ENCODE measurements around the gene COL5A1. TPM values are rescaled to one million over a fixed set of nuclear protein-coding genes. Genes with fewer than 3 reads are reported as not detected.

The COL5A1 gene
- total and polyA plus RNA-seq, 11 donors, result 7.6 to 91.3 (median 13.4) TPM

DNA sequence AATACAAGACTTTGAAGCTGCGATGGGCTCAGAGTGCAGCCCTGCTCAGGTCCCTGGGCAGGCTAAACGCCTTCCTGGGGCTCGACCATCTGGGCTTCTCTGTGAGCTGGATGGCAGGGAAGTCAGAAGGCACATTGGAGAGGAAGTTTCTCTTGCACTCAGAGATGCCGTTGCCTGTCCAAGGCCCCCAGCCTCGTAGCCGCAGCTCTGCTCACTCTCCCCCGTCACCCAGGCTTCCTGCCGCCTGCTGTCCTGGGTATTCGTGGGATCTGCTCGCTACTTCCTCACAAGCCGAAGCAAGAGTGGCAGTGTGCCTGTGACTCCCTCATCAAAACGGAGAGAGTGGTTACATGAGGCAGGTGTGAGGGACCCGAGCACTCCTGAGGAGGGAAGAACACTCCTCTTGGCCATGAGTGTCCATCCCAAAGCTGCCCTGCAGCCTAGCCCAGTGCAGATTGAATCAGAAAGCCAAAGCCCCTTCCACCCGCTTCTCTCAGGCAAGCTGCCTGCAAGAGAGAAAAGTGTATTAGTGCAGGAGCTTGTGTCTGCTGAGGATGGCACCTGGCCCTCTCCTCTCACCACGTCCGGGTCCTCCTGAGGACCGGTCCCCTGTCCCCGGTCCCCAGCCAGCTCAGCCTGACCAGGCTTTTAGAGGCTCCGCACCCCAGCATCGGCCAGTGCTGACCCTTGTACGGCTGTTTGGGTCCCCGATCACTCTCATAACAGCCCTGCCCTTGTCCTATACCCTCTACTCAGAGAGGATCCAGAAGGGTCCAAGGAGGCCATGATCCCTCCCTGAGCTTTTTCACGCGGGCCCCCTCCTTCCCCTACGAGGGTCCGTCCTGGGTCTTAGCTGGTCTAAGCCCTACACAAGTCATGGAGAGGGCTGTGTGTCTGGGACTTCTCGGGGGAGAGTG, 246.3 kb downstream of the COL5A1 start:
- no peaks in the 10 kb centered on the region for H3K9me3 ChIP-seq
- intact Hi-C loops (cut with DNase I), result no loop called here
- peak in 1 of 5 donors; percentile 19 for DNase-seq
- 71 to 84% (median 75%) methylated on average over 25 to 27 of the region's 27 CpGs for WGBS, 4 donors
- H3K36me3 ChIP-seq, result no peaks in the 10 kb centered on the region
- H3K27ac ChIP-seq, result no peak overlapping the region
- peak in 1 of 4 donors; percentile 9 for ATAC-seq
- H3K4me3 ChIP-seq, result no peak overlapping the region
- TF ChIP-seq POLR2A (IDR thresholded peaks at IDR 0.05), result no peak
- TF ChIP-seq, protein P1, sequence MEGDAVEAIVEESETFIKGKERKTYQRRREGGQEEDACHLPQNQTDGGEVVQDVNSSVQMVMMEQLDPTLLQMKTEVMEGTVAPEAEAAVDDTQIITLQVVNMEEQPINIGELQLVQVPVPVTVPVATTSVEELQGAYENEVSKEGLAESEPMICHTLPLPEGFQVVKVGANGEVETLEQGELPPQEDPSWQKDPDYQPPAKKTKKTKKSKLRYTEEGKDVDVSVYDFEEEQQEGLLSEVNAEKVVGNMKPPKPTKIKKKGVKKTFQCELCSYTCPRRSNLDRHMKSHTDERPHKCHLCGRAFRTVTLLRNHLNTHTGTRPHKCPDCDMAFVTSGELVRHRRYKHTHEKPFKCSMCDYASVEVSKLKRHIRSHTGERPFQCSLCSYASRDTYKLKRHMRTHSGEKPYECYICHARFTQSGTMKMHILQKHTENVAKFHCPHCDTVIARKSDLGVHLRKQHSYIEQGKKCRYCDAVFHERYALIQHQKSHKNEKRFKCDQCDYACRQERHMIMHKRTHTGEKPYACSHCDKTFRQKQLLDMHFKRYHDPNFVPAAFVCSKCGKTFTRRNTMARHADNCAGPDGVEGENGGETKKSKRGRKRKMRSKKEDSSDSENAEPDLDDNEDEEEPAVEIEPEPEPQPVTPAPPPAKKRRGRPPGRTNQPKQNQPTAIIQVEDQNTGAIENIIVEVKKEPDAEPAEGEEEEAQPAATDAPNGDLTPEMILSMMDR (IDR thresholded peaks at IDR 0.05), result no peak
- H3K27me3 ChIP-seq, result peaks cover 0 to 7% (median 0%) of the 10 kb centered on the region in 9 donors
- peaks cover 0 to 26% (median 0%) of the 10 kb centered on the region in 12 donors for H3K4me1 ChIP-seq

DNA sequence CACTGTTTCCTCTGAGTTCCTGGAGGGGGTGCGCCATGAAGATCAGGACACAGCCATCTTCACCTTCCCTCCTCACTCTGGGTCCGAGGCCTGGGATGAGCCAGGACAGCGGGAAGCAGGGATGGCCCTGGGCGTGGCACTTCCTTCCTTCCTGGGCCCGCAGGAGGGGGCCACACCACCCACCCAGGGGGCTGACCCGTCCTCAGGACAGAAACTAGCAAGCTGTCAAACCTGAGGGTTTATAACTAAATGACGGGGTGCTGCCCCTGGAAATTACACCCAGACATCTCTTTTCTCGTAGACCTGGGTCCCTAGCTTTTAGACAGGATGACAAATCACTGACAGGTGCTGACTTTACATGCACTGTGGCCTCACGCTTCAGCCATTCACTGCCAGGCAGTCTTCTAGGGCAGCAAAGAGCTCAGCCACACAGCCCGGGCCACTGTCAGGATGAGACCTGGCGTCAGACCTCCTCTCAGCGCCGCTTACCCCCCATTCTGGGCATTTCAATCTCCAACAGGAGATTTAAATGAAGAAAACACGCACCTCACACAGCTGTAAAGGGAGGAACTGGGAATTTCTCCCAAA, 247.1 kb downstream of the COL5A1 start:
- intact Hi-C loops (cut with DNase I), result no loop called here
- no peak overlapping the region for H3K27ac ChIP-seq
- H3K4me3 ChIP-seq, result no peak overlapping the region
- no peaks in the 10 kb centered on the region for H3K9me3 ChIP-seq
- TF ChIP-seq POLR2A (IDR thresholded peaks at IDR 0.05), result no peak
- TF ChIP-seq, protein P1 (IDR thresholded peaks at IDR 0.05), result no peak
- DNase-seq (no peak), ATAC-seq (no peak)
- no peaks in the 10 kb centered on the region for H3K36me3 ChIP-seq
- 81 to 93% (median 87%) methylated on average over 9 to 14 of the region's 14 CpGs for WGBS, 4 donors
- peaks cover 0 to 7% (median 0%) of the 10 kb centered on the region in 9 donors for H3K27me3 ChIP-seq
- peaks cover 0 to 26% (median 0%) of the 10 kb centered on the region in 12 donors for H3K4me1 ChIP-seq

DNA sequence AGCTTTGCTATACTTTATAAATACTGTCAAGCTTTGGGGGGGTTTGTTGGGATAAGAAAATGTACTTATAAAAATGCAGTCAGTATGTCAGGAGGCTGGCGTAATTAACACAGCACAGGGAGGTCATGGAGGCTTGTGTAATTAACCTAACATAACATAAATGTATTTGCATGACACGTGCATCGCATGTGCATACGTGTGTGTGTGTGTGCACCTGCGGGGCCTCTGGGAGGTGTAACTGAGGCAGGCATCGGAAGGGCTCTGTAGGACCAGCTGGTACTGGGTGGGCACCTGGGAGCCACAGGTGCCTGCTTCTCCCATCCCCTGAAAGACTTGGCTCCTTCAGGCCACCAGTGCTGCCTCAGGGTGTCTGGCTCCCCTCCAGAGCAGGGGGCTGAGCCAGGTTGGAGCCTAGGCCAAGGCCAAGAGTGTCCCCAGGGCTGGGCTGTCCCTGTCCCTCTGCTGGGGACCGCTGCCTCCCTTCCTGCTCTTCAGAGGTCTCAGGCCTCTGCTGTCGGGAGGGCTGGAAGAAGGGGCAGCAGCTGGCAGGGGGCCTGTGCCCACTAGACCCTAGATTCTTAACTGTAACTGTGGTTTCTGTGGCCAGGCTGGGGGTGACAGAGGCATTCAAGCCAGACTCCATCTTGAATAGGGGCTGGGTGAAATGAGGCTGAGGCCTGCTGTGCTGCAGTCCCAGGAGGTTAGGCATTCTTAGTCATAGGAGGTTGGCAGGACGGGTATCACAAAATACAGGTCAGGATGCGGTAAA, 248.0 kb downstream of the COL5A1 start:
- H3K27ac ChIP-seq, result no peak overlapping the region
- TF ChIP-seq, protein P1 (IDR thresholded peaks at IDR 0.05), result no peak
- no peak for TF ChIP-seq POLR2A (IDR thresholded peaks at IDR 0.05)
- H3K9me3 ChIP-seq, result peaks cover 0 to 6% (median under 1%) of the 10 kb centered on the region in 12 donors
- no peaks in the 10 kb centered on the region for H3K36me3 ChIP-seq
- 90 to 95% (median 92%) methylated on average over 10 of the region's 10 CpGs for WGBS, 4 donors
- ATAC-seq (no peak), DNase-seq (peak in 1 of 5 donors; percentile 21)
- no peak overlapping the region for H3K4me3 ChIP-seq
- intact Hi-C loops (cut with DNase I), result loop anchor here in 2 of 10 donors (10.0 kb wide), 2 partner anchors 105 to 115 kb away; no protein-coding TSS in a partner anchor
- peaks cover 0 to 26% (median 0%) of the 10 kb centered on the region in 12 donors for H3K4me1 ChIP-seq
- peaks cover 0 to 7% (median 0%) of the 10 kb centered on the region in 9 donors for H3K27me3 ChIP-seq

Data from heart left ventricle (tissue), 16 donors.